ENCODE data around the gene ARID5B. TPM values are rescaled to one million over a fixed set of nuclear protein-coding genes. Genes with fewer than 3 reads are reported as not detected.

Gene ARID5B
- total and polyA plus RNA-seq, 2 experiments from 2014 or later: 1.3 to 1.6 TPM

DNA sequence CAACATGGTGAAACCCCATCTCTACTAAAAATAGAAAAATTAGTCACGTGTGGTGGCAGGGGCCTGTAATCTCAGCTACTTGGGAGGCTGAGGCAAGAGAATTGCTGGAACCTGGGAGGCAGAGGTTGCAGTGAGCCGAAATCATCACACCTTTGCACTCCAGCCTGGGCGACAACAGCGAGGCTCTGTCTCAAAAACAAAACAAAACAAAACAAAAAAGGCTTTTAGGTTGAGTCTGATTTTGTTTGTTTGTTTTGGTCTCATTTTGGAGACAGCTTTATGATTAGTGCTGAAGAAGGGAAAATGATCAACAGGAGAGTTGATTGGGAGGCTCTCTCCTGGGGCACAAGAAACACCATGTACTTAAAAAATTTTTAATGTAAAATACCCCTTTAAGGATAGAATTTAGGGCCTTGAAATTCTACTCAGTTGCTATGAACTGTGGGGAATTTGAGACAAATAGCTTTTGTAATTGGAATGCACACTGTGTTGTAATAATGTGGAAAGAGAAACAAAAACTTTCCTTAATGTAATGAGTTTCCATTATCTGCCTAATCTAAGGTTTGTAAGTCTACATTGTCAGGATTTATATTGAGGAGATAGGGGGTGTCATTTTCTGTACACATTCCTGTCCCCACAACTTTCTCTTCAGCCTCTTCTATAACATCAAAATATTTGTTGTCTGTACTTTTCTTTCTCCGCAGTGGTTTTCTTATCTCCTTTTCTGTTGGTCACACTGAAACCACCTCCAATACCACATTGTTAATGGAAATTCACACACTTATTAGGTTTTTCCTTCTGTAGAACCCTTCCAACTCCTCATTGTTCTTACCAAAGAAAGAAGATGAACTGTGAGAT is 41.3 kb downstream of the ARID5B start:
- Mint-ChIP-seq H3K27ac (no peak overlapping the region), H3K36me3 (ENCODE audit: low read depth) (no peaks in the 10 kb centered on the region), H3K27me3 (ENCODE audit: insufficient read depth, low read depth, poor library complexity) (peaks cover 2% of the 10 kb centered on the region), H3K9me3 (no peaks in the 10 kb centered on the region), H3K4me1 (peaks cover 11% of the 10 kb centered on the region), H3K4me3 (no peak overlapping the region)
- H3K36me3 ChIP-seq (ENCODE audit: insufficient read depth): no peaks in the 10 kb centered on the region
- no peak overlapping the region for H3K27ac ChIP-seq (ENCODE audit: low read depth)
- H4K20me1 ChIP-seq (replicated peaks; ENCODE audit: insufficient read depth): no peaks in the 10 kb centered on the region
- DNase-seq (ENCODE audit: low spot score): no peak
- no peaks in the 10 kb centered on the region for H3K79me2 ChIP-seq (replicated peaks; ENCODE audit: insufficient read depth)
- TF ChIP-seq ZNF462 (CRISPR knock-in tag; IDR thresholded peaks at IDR 0.05): no peak
- H3F3A ChIP-seq (replicated peaks; ENCODE audit: low read depth): no peaks in the 10 kb centered on the region
- H3K4me1 ChIP-seq (ENCODE audit: insufficient read depth): no peaks in the 10 kb centered on the region
- ATAC-seq: no peak
- 0 out of 2 replicates have a peak overlapping the region, but pooled peaks have one; percentile 8 for H2AFZ ChIP-seq
- H3K4me3 ChIP-seq: no peak overlapping the region
- no peaks in the 10 kb centered on the region for H3K27me3 ChIP-seq (ENCODE audit: insufficient read depth)
- no peaks in the 10 kb centered on the region for H3K9me2 ChIP-seq (ENCODE audit: insufficient read depth)
- H3K4me2 ChIP-seq: no peak overlapping the region

- ATAC-seq: no peak
- H3K36me3 Mint-ChIP-seq (ENCODE audit: low read depth): no peaks in the 10 kb centered on the region
- TF ChIP-seq CTCF (conservative IDR thresholded peaks at IDR 0.05; ENCODE audit: low read depth in 2 of 2): no peak
- no peak for TF ChIP-seq ZNF331 (CRISPR knock-in tag; IDR thresholded peaks at IDR 0.05; ENCODE audit: low read depth)
- no peak for TF ChIP-seq JUNB (IDR thresholded peaks at IDR 0.05; ENCODE audit: unreplicated experiment)
- TF ChIP-seq CREB1 (CRISPR knock-in tag; IDR thresholded peaks at IDR 0.05; ENCODE audit: low read depth): no peak
- no peak for TF ChIP-seq STAT1 (IDR thresholded peaks at IDR 0.05; ENCODE audit: unreplicated experiment)
- TF ChIP-seq, protein P1, sequence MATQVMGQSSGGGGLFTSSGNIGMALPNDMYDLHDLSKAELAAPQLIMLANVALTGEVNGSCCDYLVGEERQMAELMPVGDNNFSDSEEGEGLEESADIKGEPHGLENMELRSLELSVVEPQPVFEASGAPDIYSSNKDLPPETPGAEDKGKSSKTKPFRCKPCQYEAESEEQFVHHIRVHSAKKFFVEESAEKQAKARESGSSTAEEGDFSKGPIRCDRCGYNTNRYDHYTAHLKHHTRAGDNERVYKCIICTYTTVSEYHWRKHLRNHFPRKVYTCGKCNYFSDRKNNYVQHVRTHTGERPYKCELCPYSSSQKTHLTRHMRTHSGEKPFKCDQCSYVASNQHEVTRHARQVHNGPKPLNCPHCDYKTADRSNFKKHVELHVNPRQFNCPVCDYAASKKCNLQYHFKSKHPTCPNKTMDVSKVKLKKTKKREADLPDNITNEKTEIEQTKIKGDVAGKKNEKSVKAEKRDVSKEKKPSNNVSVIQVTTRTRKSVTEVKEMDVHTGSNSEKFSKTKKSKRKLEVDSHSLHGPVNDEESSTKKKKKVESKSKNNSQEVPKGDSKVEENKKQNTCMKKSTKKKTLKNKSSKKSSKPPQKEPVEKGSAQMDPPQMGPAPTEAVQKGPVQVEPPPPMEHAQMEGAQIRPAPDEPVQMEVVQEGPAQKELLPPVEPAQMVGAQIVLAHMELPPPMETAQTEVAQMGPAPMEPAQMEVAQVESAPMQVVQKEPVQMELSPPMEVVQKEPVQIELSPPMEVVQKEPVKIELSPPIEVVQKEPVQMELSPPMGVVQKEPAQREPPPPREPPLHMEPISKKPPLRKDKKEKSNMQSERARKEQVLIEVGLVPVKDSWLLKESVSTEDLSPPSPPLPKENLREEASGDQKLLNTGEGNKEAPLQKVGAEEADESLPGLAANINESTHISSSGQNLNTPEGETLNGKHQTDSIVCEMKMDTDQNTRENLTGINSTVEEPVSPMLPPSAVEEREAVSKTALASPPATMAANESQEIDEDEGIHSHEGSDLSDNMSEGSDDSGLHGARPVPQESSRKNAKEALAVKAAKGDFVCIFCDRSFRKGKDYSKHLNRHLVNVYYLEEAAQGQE (IDR thresholded peaks at IDR 0.05; ENCODE audit: unreplicated experiment): no peak
- TF ChIP-seq POLR2AphosphoS5 (IDR thresholded peaks at IDR 0.05; ENCODE audit: low read depth): no peak
Observed at GRCh38 chr10:61943674-61944378, 42.3 kb downstream of the ARID5B start.

More at GRCh38 chr10:61943674-61944378, 42.3 kb downstream of the ARID5B start:
- H2AFZ ChIP-seq: no peak overlapping the region
- no peaks in the 10 kb centered on the region for H3K79me2 ChIP-seq (replicated peaks; ENCODE audit: insufficient read depth)
- no peaks in the 10 kb centered on the region for H3F3A ChIP-seq (replicated peaks; ENCODE audit: low read depth)
- no peak for DNase-seq (ENCODE audit: low spot score)
- H3K4me1 ChIP-seq (ENCODE audit: insufficient read depth): no peaks in the 10 kb centered on the region
- 0 out of 2 replicates have a peak overlapping the region, but pooled peaks have one; percentile 1 for H3K27ac Mint-ChIP-seq
- no peaks in the 10 kb centered on the region for H3K9me3 Mint-ChIP-seq
- H3K9me2 ChIP-seq (ENCODE audit: insufficient read depth): no peaks in the 10 kb centered on the region
- H3K27me3 Mint-ChIP-seq (ENCODE audit: insufficient read depth, low read depth, poor library complexity): peaks cover under 1% of the 10 kb centered on the region
- H3K4me2 ChIP-seq: no peak overlapping the region
- H3K4me3 Mint-ChIP-seq: no peak overlapping the region
- no peaks in the 10 kb centered on the region for H4K20me1 ChIP-seq (replicated peaks; ENCODE audit: insufficient read depth)
- no peak overlapping the region for H3K4me3 ChIP-seq
- H3K27ac ChIP-seq (ENCODE audit: low read depth): no peak overlapping the region
- peaks cover 6% of the 10 kb centered on the region for H3K4me1 Mint-ChIP-seq
- no peaks in the 10 kb centered on the region for H3K36me3 ChIP-seq (ENCODE audit: insufficient read depth)
- H3K27me3 ChIP-seq (ENCODE audit: insufficient read depth): no peaks in the 10 kb centered on the region

Data from GM23338 (cell line).